ENCODE data around the gene EPS15.

EPS15 gene

DNA sequence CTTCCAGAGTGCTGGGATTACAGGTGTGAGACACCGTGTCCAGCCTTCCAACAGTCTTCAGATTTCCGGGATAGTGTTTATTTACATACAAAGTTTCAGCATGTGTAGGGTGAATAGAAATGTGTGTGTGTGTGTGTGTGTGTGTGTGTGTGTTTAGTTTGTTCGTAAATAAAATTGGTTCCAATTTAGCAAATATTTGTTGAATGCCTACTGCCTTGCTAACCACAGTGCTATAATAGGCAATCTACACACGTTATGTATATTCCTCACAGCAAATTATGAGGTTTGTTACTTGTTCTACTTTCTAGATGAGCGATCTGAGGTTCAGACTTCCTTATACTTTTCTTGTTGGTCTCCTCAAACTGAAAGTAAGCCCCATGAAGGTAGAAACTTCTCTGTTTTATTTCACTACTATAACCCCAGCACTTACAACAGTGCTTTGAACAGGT is 32.8 kb upstream of the EPS15 start:
- no peak overlapping the region for H3K27ac ChIP-seq
- H3K9me3 ChIP-seq = no peaks in the 10 kb centered on the region
- no peak for DNase-seq
- no peaks in the 10 kb centered on the region for H3K36me3 ChIP-seq
- H3K4me3 ChIP-seq = no peak overlapping the region
- TF ChIP-seq CTCF (IDR thresholded peaks at IDR 0.05) = no peak
- H3K4me1 ChIP-seq = no peaks in the 10 kb centered on the region
- intact Hi-C loops (cut with DNase I; ENCODE audit: low total_unique reads) = no loop called here
- H3K27me3 ChIP-seq = no peaks in the 10 kb centered on the region

- intact Hi-C loops (cut with DNase I; ENCODE audit: low total_unique reads) = no loop called here
- Histone ChIP-seq H3K4me3 (no peak overlapping the region), H3K27ac (no peak overlapping the region), H3K27me3 (no peaks in the 10 kb centered on the region), H3K9me3 (no peaks in the 10 kb centered on the region), H3K4me1 (no peaks in the 10 kb centered on the region), H3K36me3 (no peaks in the 10 kb centered on the region)
- TF ChIP-seq CTCF (IDR thresholded peaks at IDR 0.05) = no peak
- no peak for DNase-seq
These were observed 32.0 kb upstream of the EPS15 start for GRCh38 chr1:51551081-51551480.

DNA sequence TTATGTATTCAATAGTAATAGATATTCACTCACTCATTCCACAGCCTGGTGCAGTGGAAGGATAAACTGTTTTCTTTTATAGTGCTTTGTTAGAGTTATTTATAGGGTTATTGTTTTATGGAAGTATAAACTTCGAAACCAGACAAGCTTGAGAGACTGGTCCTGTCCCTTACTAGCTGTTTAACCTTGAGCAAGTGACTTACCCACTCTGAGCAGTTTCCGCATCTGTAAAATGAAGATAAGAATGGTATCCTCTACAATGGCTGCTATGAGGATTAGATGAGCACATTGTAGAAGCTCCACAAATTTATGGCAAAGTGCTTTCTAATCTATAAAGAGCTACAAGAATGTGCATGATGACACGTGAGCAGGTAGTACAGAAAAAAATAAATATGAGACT is 30.8 kb upstream of the EPS15 start:
- intact Hi-C loops (cut with DNase I; ENCODE audit: low total_unique reads) = no loop called here
- TF ChIP-seq CTCF (IDR thresholded peaks at IDR 0.05) = no peak
- DNase-seq = no peak
- Histone ChIP-seq H3K27me3 (no peaks in the 10 kb centered on the region), H3K9me3 (no peaks in the 10 kb centered on the region), H3K4me1 (no peaks in the 10 kb centered on the region), H3K4me3 (no peak overlapping the region), H3K27ac (no peak overlapping the region), H3K36me3 (no peaks in the 10 kb centered on the region)

- DNase-seq = no peak
- no peak overlapping the region for H3K27ac ChIP-seq
These were observed 30.1 kb upstream of the EPS15 start for GRCh38 chr1:51549016-51549619.

GRCh38 chr1:51543858-51544257 is 24.8 kb upstream of the EPS15 start:
- Histone ChIP-seq H3K36me3 (no peaks in the 10 kb centered on the region), H3K4me3 (no peak overlapping the region), H3K9me3 (no peaks in the 10 kb centered on the region), H3K4me1 (no peaks in the 10 kb centered on the region), H3K27ac (no peak overlapping the region), H3K27me3 (no peaks in the 10 kb centered on the region)
- no peak for TF ChIP-seq CTCF (IDR thresholded peaks at IDR 0.05)
- intact Hi-C loops (cut with DNase I; ENCODE audit: low total_unique reads) = no loop called here
- DNase-seq = no peak

More at GRCh38 chr1:51549016-51549619, 30.1 kb upstream of the EPS15 start:
- Histone ChIP-seq H3K4me1 (no peaks in the 10 kb centered on the region), H3K9me3 (no peaks in the 10 kb centered on the region), H3K36me3 (no peaks in the 10 kb centered on the region), H3K27me3 (no peaks in the 10 kb centered on the region), H3K4me3 (no peak overlapping the region)
- TF ChIP-seq CTCF (IDR thresholded peaks at IDR 0.05) = no peak
- intact Hi-C loops (cut with DNase I; ENCODE audit: low total_unique reads) = no loop called here
